CD4-positive, alpha-beta T cell treated with Interleukin-2 at 100 ng/mL for 4 hours (primary cell): Measurements from ENCODE around the gene RALGAPB.
"Not testable (repeated sequence)": the region's sequence is repeated elsewhere in the genome, so short reads cannot be mapped to it uniquely, and the experiment has no call there.

Source experiments
- DNase-seq: peaks from one replicate; pipeline ENCODE4 v3.0.0-alpha.2; 2020; ENCODE audit warnings: low spot score

RALGAPB gene

DNA sequence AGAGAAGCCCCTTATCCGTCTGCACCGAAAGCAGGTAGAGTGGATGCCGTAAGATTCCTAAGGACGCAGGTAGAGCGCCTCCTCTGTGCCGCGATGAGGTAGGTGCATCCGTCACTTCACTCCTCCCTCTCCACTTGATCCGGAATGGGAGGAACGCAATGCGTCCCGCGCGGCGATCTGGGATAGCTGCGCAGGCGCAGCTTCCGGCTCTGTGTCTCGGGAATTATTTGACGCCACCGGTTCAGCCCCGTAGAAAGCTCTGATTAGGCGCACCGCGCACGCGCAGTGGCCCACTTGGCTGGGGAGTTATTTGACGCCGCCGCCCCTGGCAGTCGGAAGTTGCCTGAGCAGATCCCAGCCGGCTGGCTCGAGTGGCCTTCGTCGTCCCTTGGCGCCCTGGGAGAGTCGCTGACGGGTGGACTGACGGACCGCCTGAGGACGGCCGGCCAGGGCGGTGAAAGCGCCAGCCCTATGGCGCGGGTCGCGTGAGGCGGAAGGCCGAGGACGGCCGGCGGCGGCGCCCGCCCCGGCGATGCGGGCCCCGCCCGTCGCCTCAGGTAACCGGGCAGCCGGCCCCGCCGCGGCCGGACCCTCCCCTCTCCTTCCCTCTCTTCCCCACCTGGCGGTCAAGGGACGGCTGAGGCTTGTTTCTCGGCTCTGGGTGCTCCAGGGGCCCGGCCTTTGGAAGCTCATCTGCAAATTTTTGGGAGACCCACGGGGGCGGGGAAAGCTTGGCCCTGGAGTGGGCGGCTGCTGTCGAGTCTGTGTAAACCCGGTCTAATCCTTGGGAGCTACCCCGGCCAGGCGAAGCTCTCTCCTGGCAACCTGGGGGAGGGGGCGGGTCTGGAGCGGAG lies at the start of gene RALGAPB:
Gene RALGAPB, plus strand, starts transcription at position 331 of the 854 bp plus-strand sequence. CDS start 15,590 bp downstream, outside the sequence.
- DNase-seq: peak; percentile 99

- DNase-seq: no peak
These were observed 49.1 kb upstream of the RALGAPB start for GRCh38 chr20:38423541-38423940.

GRCh38 chr20:38424401-38424800 lies 48.2 kb upstream of the RALGAPB start:
- DNase-seq: no peak

- no peak for DNase-seq
These were observed 46.4 kb upstream of the RALGAPB start for GRCh38 chr20:38426006-38426897.

GRCh38 chr20:38427655-38428023 lies 45.0 kb upstream of the RALGAPB start:
- DNase-seq: no peak

GRCh38 chr20:38428800-38429199 lies 43.8 kb upstream of the RALGAPB start:
- DNase-seq: no peak

DNA sequence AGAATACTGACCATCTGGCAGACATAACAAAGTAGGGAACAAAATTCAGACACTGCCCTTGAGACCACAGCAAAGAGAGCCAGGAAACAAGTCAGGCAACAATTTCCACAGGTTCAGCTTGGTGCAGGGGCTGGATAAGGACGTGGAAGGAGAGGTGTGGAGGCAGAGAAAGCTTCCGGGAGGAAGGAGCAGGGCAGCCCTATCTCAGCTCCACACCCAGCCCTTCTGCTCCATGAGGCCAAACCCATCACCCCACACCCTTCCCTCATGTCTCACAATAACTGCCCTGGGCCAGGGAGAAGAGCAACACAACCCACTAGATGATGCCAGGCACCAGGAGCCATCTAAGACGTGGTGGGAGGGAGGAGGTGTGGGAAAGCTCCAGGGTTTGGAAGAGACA lies 43.3 kb upstream of the RALGAPB start:
- no peak for DNase-seq

DNA sequence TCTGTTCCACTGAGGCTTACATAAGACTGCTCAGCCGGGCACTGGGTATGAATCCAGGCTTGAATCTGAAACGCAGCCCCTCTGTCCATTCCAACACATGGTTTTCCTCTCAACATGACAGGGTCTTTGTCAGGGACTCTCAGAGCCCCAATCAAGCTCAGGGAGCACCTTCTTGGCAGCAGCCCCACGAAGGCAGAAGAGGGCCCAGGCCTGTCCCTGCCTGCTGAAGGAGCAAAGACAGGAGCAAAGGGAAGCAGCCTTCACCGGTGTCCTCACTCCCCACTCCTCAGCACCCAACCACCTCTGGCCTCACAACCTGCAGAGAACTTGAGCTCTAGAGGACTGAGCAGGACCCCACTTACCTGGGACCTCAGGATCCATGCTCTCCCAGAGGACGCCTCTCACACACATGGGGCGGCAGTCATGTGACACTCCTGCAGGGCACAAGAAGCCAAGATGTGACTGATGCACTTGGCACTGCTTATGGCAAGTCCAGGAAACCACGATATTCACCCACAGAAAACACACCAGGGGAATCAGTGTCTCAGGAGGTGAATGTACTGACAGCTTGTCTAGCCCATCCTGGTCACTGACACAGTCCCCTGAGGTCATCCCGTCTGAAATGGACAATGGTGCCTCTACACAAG lies 41.8 kb upstream of the RALGAPB start:
- no peak for DNase-seq

DNA sequence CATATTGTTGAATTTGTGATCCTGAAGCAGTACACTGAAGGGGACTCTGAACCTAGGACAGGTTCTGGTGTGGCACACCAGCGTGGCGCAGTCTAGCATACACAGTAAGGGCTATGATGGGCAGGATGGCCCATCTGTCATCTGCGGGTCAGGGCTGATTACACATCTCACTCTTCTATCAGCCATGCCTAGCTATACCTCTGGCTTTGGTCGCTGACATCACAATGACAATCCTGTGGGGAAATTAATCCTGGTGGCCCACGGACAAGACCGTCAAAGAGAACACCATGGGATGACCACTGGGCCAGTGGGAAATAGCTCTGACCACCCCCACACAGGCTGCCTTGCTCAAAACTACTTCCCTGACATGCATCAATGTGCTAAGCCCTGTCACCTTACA lies 40.4 kb upstream of the RALGAPB start:
- DNase-seq: no peak

GRCh38 chr20:38432870-38433269 lies 39.8 kb upstream of the RALGAPB start:
- DNase-seq: not testable (repeated sequence)

- DNase-seq: no peak
These were observed 39.2 kb upstream of the RALGAPB start for GRCh38 chr20:38433304-38433972.

GRCh38 chr20:38434301-38434741 lies 38.3 kb upstream of the RALGAPB start:
- DNase-seq: peak; percentile 13

DNA sequence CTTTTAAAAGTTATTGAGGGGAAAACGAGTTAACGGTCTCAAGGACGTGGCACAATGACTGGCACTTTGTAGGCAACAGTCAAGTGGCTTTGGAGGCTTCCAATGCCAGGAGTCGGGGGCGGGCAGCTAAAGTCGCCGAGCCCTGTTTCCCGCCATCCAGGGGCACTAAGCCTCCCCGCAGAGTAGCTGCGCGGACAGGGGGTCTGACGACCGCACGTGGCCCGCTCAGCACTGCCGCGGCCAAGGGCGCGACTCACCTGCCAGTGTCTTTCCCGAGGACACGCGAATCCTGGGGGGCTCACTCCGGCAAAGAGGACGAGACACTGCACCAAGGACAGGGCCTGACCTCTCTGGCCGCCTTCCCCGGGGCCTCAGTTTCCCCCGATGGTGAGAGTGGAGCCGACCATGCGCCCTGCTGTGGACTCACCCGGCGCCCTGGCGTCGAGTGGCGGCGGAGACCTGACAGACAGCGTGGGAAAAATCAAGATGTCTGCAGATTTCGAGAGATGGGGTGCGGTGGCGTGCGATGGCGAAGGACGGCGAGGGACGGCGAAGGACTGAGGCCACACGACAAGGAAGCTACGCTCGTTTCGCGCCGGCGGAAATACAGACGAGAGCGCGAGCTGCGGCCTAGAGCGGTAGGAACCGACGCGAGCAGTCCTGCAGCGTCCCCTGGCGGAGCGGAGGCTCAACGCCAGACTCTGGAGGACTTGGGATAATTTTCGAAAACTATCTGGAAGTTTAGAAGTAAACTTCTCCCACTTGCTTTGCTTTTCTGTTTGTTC lies 37.7 kb upstream of the RALGAPB start, which contains the start of gene SNHG17:
Gene SNHG17, minus strand, starts transcription at position 559 of the 785 bp plus-strand sequence.
- peak; percentile 89 for DNase-seq

- no peak for DNase-seq
These were observed 37.1 kb upstream of the RALGAPB start for GRCh38 chr20:38435555-38435939.

DNA sequence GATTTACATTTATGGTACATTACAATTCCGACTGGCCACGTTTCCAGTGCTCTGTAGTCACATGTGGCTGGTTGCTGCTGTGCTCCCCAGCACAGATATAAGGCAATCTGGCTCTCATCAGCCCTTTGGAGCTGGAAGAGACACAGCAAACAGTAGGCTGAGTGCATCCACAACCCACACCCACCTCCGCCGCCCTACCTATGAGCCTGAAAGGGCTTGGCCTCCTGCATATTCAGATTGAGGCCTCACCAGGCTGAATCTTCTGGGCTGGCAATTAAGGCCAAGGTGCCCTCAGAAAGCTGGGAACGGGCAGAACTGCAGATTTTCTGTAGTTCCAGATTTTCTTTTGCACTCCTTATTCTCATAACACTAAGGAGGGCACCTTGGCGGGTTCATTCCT lies 34.8 kb upstream of the RALGAPB start:
- no peak for DNase-seq

- not testable (repeated sequence) for DNase-seq
These were observed 31.5 kb upstream of the RALGAPB start for GRCh38 chr20:38441110-38441509.

DNA sequence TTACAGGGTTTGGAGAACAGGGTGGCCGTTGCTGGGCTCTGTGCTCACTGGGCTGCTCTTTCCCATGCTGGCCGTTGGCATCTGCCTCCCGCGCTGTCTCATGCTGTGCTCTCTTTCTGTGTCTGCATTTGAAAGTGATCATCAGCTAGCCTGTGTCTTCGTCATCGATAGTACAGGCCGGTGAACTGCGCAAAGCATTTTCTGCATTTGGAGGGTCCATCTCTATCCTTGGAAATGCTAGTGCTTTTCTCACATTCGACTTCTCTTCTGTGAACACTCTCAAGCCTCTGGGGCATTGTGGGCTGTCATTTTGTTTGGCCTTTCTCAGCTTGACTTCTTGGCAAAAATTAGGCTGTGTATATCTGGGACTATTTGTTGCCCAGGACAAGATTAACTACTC lies 30.7 kb upstream of the RALGAPB start:
- DNase-seq: no peak

GRCh38 chr20:38445381-38445796 lies 27.3 kb upstream of the RALGAPB start:
- DNase-seq: no peak

DNA sequence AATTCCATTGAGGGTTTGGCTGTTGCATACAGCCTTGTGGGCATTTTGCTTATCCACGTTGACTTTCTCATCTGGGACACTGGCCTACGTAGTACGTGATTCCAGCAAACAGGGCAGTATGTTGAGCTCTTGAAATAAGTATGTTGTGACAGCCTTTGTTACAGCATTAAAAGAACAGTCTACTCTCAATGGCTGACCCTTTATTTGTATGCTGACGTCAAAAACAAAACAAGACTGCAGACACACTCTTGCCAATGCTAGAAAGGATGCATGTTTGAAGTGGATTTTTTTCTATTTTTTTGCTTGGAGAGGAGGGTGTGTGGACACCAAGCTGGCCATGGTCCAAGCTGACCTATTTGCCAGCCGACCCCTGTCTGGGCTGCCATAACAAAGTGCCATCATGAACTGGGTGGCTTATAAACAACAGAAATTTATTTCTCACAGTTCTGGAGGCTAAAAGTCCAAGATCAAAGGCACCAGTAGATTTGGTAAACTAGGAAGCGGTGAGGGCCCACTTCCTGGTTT lies 26.7 kb upstream of the RALGAPB start:
- no peak for DNase-seq

- DNase-seq: peak; percentile 92
These were observed 26.0 kb upstream of the RALGAPB start for GRCh38 chr20:38446441-38447209.
